ENCODE data around the gene TRANK1.

TRANK1 gene

GRCh38 chr3:36786921-36787890, 157.6 kb downstream of the TRANK1 start:
- no peak for DNase-seq

DNA sequence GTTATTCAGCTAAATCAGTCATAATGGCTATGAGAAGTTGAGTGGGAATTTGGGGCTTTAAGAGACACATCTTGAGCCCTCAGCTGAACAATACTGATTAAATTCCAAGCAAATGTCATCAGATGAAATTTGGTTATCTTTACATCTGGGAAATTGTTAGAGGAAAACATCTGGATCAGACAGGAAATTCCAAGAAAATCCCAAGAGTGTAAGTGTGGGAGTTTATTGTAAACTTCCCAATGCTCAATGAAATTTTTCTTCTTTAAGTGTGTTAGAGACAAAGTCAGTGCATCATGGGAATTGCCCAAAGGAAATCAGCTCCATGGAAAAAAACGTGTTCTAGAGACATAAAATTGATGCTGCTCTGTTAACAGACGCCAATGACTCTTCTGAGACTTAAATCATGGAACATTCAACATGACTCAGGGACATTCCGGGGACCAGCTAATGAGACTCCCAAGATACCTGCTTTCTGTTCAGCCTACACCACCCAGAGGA, 160.7 kb downstream of the TRANK1 start:
- no peak for DNase-seq

DNA sequence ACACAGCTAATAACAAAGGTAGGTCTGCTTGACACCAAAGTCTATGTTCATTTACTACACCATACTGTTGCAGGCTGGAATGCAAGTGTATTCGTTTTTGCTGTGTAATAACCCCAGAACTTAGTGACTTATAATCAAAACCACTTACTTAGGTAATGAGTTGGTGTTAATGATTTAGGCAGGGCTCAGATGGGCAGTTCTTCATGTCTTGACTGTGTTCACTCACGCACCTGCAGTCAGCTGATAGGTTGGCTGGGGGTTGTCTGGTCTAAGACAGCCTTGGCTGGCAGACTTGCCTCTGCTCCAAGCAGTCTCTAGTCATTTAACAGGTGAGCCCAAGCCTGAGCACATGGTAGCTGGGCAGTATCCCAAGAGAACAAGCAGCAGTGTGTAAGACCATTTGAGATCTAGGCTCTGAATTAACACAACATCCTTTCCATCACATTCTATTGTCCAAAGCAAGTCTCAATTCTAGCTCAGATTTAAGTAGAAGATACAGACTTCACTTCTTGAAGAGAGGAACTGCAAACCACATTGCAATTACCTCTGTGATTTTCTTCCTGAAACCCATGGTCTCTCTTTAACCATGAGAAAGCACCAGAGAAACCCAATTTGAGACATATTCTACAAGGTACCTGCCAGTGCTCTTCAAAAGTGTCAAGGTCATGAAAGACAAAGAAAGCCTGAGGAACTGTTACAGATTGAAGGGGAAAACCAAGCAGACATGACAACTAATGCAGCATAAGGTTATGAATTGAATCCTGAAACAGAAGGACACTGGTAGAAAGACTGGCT, 167.2 kb downstream of the TRANK1 start:
- DNase-seq: no peak
